Measurements from ENCODE around the gene TIRAP.
A peak's percentile ranks its signal among the peaks of the same experiment; 100 is the strongest.

Gene TIRAP

GRCh38 chr11:126341760-126342161, 58.9 kb downstream of the TIRAP start:
- peak overlapping the region; percentile 66 for H3K4me3 Mint-ChIP-seq
- H3K27me3 Mint-ChIP-seq (ENCODE audit: low read depth, poor library complexity): no peaks in the 10 kb centered on the region
- TF ChIP-seq, protein P1, sequence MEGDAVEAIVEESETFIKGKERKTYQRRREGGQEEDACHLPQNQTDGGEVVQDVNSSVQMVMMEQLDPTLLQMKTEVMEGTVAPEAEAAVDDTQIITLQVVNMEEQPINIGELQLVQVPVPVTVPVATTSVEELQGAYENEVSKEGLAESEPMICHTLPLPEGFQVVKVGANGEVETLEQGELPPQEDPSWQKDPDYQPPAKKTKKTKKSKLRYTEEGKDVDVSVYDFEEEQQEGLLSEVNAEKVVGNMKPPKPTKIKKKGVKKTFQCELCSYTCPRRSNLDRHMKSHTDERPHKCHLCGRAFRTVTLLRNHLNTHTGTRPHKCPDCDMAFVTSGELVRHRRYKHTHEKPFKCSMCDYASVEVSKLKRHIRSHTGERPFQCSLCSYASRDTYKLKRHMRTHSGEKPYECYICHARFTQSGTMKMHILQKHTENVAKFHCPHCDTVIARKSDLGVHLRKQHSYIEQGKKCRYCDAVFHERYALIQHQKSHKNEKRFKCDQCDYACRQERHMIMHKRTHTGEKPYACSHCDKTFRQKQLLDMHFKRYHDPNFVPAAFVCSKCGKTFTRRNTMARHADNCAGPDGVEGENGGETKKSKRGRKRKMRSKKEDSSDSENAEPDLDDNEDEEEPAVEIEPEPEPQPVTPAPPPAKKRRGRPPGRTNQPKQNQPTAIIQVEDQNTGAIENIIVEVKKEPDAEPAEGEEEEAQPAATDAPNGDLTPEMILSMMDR (IDR thresholded peaks at IDR 0.05): no peak
- peaks cover 41% of the 10 kb centered on the region for H3K36me3 Mint-ChIP-seq (ENCODE audit: low read depth)
- H3K27ac Mint-ChIP-seq: peak overlapping the region; percentile 99
- peaks cover 96% of the 10 kb centered on the region for H3K4me1 Mint-ChIP-seq
- no peaks in the 10 kb centered on the region for H3K9me3 Mint-ChIP-seq
- DNase-seq: no peak

DNA sequence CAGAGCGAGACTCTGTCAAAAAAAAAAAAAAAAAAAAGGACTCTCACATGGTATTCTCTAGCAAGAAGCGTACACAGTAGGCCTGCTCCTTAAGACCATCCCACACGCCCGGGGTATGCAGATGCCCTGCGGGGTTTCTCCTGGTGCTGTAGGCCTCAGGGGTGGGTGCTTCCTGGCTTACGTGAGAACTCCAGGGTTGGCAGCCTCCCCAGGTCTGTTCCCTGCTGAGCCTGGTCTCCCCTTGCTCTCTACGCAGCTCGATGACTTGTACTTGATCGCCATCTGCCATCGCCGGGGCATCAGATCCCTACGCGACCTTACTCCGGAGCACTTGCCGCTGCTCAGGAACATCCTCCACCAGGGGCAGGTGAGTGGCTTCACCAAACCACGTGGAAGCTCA, 60.2 kb downstream of the TIRAP start:
- Mint-ChIP-seq H3K4me3 (no peak overlapping the region), H3K27me3 (ENCODE audit: low read depth, poor library complexity) (no peaks in the 10 kb centered on the region), H3K27ac (no peak overlapping the region), H3K9me3 (no peaks in the 10 kb centered on the region), H3K36me3 (ENCODE audit: low read depth) (peaks cover 41% of the 10 kb centered on the region), H3K4me1 (peaks cover 92% of the 10 kb centered on the region)
- TF ChIP-seq, protein P1 (IDR thresholded peaks at IDR 0.05): no peak
- DNase-seq: no peak
